ENCODE data around the gene C19orf33. TPM values are rescaled to one million over a fixed set of nuclear protein-coding genes. Genes with fewer than 3 reads are reported as not detected.

The C19orf33 gene
- total and polyA plus RNA-seq, 2 of the 8 experiments (the other 6 are each of a cell fraction or from before 2014, with no cell fraction given): 6.0 to 36.0 TPM

GRCh38 chr19:38310279-38310670 lies 6.2 kb downstream of the C19orf33 start (continued):
- TF ChIP-seq PHF8 (conservative IDR thresholded peaks at IDR 0.05; ENCODE audit: low read depth, low read length): no peak
- TF ChIP-seq SP4 (IDR thresholded peaks at IDR 0.05; ENCODE audit: low read length): no peak
- TF ChIP-seq POLR2AphosphoS5 (IDR thresholded peaks at IDR 0.05; ENCODE audit: low read depth, low read length): no peak
- TF ChIP-seq NANOG (IDR thresholded peaks at IDR 0.05; ENCODE audit: insufficient read depth, low read depth, low read length, poor library complexity, severe bottlenecking): no peak

Data from H1 (cell line).